HEK293 (cell line): ENCODE measurements around the gene FLRT1.

Experiments
- BCL11B ChIP-seq: fragments of 450-650 bp; formaldehyde crosslinking; IDR thresholded peaks from 2 replicates; pipeline ENCODE4 v1.5.1; 2016; ENCODE audit warnings: low read depth, missing biosample characterization, missing genetic modification characterization
- GFI1B ChIP-seq: fragments of 450-650 bp; formaldehyde crosslinking; IDR thresholded peaks from 2 replicates; pipeline ENCODE4 v1.5.1; 2016; ENCODE audit warnings: missing biosample characterization, missing genetic modification characterization
- PBX3 ChIP-seq: sonication (generic); formaldehyde crosslinking; IDR thresholded peaks from 2 replicates; pipeline ENCODE4 v1.8.1; 2022; ENCODE audit warnings: mild to moderate bottlenecking, moderate library complexity, missing genetic modification reagents
- RBAK ChIP-seq: fragments of 450-650 bp; formaldehyde crosslinking; IDR thresholded peaks from 2 replicates; pipeline ENCODE4 v1.5.1; 2016; ENCODE audit warnings: missing biosample characterization, missing genetic modification characterization
- TSHZ1 ChIP-seq: fragments of 450-650 bp; formaldehyde crosslinking; IDR thresholded peaks from 2 replicates; pipeline ENCODE4 v1.5.1; 2016; ENCODE audit warnings: missing biosample characterization, missing genetic modification characterization, borderline replicate concordance
- ZFHX2 ChIP-seq: fragments of 450-650 bp; formaldehyde crosslinking; conservative IDR thresholded peaks from 2 replicates; pipeline ENCODE4 v1.5.1; 2016; ENCODE audit warnings: missing biosample characterization, missing genetic modification characterization
- ZNF138 ChIP-seq: fragments of 450-650 bp; formaldehyde crosslinking; IDR thresholded peaks from 2 replicates; pipeline ENCODE4 v1.5.1; 2016; ENCODE audit warnings: missing biosample characterization, missing genetic modification characterization, borderline replicate concordance
- ZNF211 ChIP-seq: fragments of 450-650 bp; formaldehyde crosslinking; IDR thresholded peaks from 2 replicates; pipeline ENCODE4 v1.5.1; 2016; ENCODE audit warnings: low read depth, missing biosample characterization, missing genetic modification characterization
- ZNF223 ChIP-seq: fragments of 450-650 bp; formaldehyde crosslinking; IDR thresholded peaks from 2 replicates; pipeline ENCODE4 v1.5.1; 2016; ENCODE audit warnings: missing biosample characterization, missing genetic modification characterization
- ZNF311 ChIP-seq: fragments of 450-650 bp; formaldehyde crosslinking; IDR thresholded peaks from 2 replicates; pipeline ENCODE4 v1.5.1; 2017; ENCODE audit warnings: missing biosample characterization, missing genetic modification characterization, borderline replicate concordance
- ZNF335 ChIP-seq: fragments of 450-650 bp; formaldehyde crosslinking; conservative IDR thresholded peaks from 2 replicates; pipeline ENCODE4 v1.5.1; 2016; ENCODE audit warnings: missing biosample characterization, missing genetic modification characterization
- ZNF341 ChIP-seq: fragments of 450-650 bp; formaldehyde crosslinking; IDR thresholded peaks from 2 replicates; pipeline ENCODE4; 2016; ENCODE audit warnings: low read depth, missing biosample characterization, missing genetic modification characterization
- ZNF354C ChIP-seq: fragments of 450-650 bp; formaldehyde crosslinking; IDR thresholded peaks from 2 replicates; pipeline ENCODE4 v1.5.1; 2016; ENCODE audit warnings: missing biosample characterization, missing genetic modification characterization, low read depth, borderline replicate concordance
- ZNF362 ChIP-seq: fragments of 450-650 bp; formaldehyde crosslinking; IDR thresholded peaks from 2 replicates; pipeline ENCODE4 v1.5.1; 2016; ENCODE audit warnings: missing biosample characterization, missing genetic modification characterization
- ZNF394 ChIP-seq: fragments of 450-650 bp; formaldehyde crosslinking; IDR thresholded peaks from 2 replicates; pipeline ENCODE4 v1.5.1; 2016; ENCODE audit warnings: missing biosample characterization, missing genetic modification characterization, mild to moderate bottlenecking, moderate library complexity, borderline replicate concordance
- ZNF398 ChIP-seq: fragments of 450-650 bp; formaldehyde crosslinking; IDR thresholded peaks from 2 replicates; pipeline ENCODE4 v1.5.1; 2017; ENCODE audit warnings: missing biosample characterization, missing genetic modification characterization
- ZNF423 ChIP-seq: fragments of 450-650 bp; formaldehyde crosslinking; IDR thresholded peaks from 2 replicates; pipeline ENCODE4 v1.5.1; 2016; ENCODE audit warnings: missing biosample characterization, missing genetic modification characterization
- ZNF560 ChIP-seq: fragments of 450-650 bp; formaldehyde crosslinking; IDR thresholded peaks from 2 replicates; pipeline ENCODE4 v1.5.1; 2017; ENCODE audit warnings: missing biosample characterization, missing genetic modification characterization, borderline replicate concordance
- ZNF639 ChIP-seq: fragments of 450-650 bp; formaldehyde crosslinking; IDR thresholded peaks from 2 replicates; pipeline ENCODE4 v1.5.1; 2016; ENCODE audit warnings: missing biosample characterization, missing genetic modification characterization
- TF ChIP-seq, protein P1 (sequence below): fragments of 450-650 bp; formaldehyde crosslinking; IDR thresholded peaks from 2 replicates; pipeline ENCODE4 v1.5.1; 2017; ENCODE audit warnings: missing biosample characterization, missing genetic modification characterization
- TF ChIP-seq, protein P2 (sequence below): fragments of 450-650 bp; formaldehyde crosslinking; IDR thresholded peaks from 2 replicates; pipeline ENCODE4 v1.5.1; 2016; ENCODE audit warnings: missing biosample characterization, missing genetic modification characterization
- TF ChIP-seq, protein P3 (sequence below): fragments of 450-650 bp; formaldehyde crosslinking; IDR thresholded peaks from 2 replicates; pipeline ENCODE4 v1.5.1; 2016; ENCODE audit warnings: missing biosample characterization, missing genetic modification characterization

The FLRT1 gene

GRCh38 chr11:64007160-64007628 lies 28.5 kb upstream of the FLRT1 start (continued):
- TF ChIP-seq, protein P1, sequence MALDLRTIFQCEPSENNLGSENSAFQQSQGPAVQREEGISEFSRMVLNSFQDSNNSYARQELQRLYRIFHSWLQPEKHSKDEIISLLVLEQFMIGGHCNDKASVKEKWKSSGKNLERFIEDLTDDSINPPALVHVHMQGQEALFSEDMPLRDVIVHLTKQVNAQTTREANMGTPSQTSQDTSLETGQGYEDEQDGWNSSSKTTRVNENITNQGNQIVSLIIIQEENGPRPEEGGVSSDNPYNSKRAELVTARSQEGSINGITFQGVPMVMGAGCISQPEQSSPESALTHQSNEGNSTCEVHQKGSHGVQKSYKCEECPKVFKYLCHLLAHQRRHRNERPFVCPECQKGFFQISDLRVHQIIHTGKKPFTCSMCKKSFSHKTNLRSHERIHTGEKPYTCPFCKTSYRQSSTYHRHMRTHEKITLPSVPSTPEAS = no peak
- no peak for TF ChIP-seq ZNF398 (tag by site-specific recombination)
- TF ChIP-seq PBX3 (CRISPR knock-in tag) = no peak
- no peak for TF ChIP-seq ZNF560 (tag by site-specific recombination)
- no peak for TF ChIP-seq ZNF423 (tag by site-specific recombination)
- no peak for TF ChIP-seq BCL11B (tag by site-specific recombination)
- TF ChIP-seq GFI1B (tag by site-specific recombination) = no peak
- TF ChIP-seq ZNF335 = no peak
- no peak for TF ChIP-seq RBAK (tag by site-specific recombination)
- TF ChIP-seq ZNF138 (tag by site-specific recombination) = no peak
- TF ChIP-seq ZFHX2 (tag by site-specific recombination) = peak; percentile 58
- TF ChIP-seq ZNF639 = no peak
- TF ChIP-seq ZNF354C (tag by site-specific recombination) = no peak
- no peak for TF ChIP-seq ZNF394
- TF ChIP-seq ZNF362 = no peak
- TF ChIP-seq ZNF311 (tag by site-specific recombination) = no peak
- TF ChIP-seq, protein P2, sequence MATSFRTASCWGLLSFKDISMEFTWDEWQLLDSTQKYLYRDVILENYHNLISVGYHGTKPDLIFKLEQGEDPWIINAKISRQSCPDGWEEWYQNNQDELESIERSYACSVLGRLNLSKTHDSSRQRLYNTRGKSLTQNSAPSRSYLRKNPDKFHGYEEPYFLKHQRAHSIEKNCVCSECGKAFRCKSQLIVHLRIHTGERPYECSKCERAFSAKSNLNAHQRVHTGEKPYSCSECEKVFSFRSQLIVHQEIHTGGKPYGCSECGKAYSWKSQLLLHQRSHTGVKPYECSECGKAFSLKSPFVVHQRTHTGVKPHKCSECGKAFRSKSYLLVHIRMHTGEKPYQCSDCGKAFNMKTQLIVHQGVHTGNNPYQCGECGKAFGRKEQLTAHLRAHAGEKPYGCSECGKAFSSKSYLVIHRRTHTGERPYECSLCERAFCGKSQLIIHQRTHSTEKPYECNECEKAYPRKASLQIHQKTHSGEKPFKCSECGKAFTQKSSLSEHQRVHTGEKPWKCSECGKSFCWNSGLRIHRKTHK (tag by site-specific recombination) = no peak
- TF ChIP-seq, protein P3, sequence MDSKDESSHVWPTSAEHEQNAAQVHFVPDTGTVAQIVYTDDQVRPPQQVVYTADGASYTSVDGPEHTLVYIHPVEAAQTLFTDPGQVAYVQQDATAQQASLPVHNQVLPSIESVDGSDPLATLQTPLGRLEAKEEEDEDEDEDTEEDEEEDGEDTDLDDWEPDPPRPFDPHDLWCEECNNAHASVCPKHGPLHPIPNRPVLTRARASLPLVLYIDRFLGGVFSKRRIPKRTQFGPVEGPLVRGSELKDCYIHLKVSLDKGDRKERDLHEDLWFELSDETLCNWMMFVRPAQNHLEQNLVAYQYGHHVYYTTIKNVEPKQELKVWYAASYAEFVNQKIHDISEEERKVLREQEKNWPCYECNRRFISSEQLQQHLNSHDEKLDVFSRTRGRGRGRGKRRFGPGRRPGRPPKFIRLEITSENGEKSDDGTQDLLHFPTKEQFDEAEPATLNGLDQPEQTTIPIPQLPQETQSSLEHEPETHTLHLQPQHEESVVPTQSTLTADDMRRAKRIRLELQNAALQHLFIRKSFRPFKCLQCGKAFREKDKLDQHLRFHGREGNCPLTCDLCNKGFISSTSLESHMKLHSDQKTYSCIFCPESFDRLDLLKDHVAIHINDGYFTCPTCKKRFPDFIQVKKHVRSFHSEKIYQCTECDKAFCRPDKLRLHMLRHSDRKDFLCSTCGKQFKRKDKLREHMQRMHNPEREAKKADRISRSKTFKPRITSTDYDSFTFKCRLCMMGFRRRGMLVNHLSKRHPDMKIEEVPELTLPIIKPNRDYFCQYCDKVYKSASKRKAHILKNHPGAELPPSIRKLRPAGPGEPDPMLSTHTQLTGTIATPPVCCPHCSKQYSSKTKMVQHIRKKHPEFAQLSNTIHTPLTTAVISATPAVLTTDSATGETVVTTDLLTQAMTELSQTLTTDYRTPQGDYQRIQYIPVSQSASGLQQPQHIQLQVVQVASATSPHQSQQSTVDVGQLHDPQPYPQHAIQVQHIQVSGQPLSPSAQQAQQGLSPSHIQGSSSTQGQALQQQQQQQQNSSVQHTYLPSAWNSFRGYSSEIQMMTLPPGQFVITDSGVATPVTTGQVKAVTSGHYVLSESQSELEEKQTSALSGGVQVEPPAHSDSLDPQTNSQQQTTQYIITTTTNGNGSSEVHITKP = peak; percentile 75
- TF ChIP-seq TSHZ1 = no peak
- TF ChIP-seq ZNF341 (tag by site-specific recombination) = peak; percentile 59; the same call in 1 of the 2 replicates
- TF ChIP-seq ZNF223 (tag by site-specific recombination) = no peak
- TF ChIP-seq ZNF211 (tag by site-specific recombination) = no peak
